ENCODE data around the gene PRPS1. TPM values are rescaled to one million over a fixed set of nuclear protein-coding genes. Genes with fewer than 3 reads are reported as not detected.
A peak's percentile ranks its signal among the peaks of the same experiment; 100 is the strongest.

The PRPS1 gene
- total and polyA plus RNA-seq, 9 of the 15 experiments (the other 6 are each of a cell fraction or from before 2014, with no cell fraction given), result 47.8 to 175 (median 79.6) TPM

DNA sequence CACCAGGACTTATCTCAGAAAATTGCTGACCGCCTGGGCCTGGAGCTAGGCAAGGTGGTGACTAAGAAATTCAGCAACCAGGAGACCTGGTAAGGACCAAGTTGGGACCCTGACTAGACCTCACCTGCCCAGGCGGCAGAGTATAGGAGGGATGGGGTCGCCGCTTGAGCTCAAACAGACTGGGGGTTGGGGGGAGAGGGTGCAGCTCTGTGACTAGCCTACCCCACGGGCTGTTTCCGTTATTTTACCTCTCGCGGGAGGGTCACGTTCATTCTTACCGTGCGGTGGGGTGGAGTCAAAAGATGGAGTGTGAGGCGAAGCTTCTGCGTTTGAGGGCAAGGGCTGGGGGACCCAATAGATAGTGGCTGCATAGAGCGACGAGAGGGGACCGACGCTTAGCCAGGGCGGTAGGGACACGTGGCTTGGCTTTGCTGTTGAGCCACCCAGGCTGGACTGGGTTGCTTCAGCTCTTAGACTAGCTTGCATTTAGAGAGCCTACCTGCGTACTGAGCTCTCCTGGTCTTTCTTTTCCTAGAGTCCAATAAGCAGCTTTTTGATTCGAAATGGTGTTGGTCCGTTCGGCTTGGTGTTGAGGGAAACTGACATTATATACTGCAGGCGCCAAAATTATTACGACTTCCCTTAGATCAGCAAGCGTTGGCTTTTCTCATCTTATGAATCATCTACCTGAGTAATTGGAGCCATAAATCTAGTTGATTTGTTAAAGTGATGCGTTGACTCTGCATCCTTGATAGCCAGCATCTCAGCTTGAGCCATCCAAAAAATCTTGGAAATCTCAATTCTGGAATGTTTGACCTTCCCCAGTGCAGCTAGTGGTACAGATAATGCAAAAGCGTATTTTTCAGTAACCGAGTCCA is 591 bp downstream of the PRPS1 start (continued):
- TF ChIP-seq, protein P1, sequence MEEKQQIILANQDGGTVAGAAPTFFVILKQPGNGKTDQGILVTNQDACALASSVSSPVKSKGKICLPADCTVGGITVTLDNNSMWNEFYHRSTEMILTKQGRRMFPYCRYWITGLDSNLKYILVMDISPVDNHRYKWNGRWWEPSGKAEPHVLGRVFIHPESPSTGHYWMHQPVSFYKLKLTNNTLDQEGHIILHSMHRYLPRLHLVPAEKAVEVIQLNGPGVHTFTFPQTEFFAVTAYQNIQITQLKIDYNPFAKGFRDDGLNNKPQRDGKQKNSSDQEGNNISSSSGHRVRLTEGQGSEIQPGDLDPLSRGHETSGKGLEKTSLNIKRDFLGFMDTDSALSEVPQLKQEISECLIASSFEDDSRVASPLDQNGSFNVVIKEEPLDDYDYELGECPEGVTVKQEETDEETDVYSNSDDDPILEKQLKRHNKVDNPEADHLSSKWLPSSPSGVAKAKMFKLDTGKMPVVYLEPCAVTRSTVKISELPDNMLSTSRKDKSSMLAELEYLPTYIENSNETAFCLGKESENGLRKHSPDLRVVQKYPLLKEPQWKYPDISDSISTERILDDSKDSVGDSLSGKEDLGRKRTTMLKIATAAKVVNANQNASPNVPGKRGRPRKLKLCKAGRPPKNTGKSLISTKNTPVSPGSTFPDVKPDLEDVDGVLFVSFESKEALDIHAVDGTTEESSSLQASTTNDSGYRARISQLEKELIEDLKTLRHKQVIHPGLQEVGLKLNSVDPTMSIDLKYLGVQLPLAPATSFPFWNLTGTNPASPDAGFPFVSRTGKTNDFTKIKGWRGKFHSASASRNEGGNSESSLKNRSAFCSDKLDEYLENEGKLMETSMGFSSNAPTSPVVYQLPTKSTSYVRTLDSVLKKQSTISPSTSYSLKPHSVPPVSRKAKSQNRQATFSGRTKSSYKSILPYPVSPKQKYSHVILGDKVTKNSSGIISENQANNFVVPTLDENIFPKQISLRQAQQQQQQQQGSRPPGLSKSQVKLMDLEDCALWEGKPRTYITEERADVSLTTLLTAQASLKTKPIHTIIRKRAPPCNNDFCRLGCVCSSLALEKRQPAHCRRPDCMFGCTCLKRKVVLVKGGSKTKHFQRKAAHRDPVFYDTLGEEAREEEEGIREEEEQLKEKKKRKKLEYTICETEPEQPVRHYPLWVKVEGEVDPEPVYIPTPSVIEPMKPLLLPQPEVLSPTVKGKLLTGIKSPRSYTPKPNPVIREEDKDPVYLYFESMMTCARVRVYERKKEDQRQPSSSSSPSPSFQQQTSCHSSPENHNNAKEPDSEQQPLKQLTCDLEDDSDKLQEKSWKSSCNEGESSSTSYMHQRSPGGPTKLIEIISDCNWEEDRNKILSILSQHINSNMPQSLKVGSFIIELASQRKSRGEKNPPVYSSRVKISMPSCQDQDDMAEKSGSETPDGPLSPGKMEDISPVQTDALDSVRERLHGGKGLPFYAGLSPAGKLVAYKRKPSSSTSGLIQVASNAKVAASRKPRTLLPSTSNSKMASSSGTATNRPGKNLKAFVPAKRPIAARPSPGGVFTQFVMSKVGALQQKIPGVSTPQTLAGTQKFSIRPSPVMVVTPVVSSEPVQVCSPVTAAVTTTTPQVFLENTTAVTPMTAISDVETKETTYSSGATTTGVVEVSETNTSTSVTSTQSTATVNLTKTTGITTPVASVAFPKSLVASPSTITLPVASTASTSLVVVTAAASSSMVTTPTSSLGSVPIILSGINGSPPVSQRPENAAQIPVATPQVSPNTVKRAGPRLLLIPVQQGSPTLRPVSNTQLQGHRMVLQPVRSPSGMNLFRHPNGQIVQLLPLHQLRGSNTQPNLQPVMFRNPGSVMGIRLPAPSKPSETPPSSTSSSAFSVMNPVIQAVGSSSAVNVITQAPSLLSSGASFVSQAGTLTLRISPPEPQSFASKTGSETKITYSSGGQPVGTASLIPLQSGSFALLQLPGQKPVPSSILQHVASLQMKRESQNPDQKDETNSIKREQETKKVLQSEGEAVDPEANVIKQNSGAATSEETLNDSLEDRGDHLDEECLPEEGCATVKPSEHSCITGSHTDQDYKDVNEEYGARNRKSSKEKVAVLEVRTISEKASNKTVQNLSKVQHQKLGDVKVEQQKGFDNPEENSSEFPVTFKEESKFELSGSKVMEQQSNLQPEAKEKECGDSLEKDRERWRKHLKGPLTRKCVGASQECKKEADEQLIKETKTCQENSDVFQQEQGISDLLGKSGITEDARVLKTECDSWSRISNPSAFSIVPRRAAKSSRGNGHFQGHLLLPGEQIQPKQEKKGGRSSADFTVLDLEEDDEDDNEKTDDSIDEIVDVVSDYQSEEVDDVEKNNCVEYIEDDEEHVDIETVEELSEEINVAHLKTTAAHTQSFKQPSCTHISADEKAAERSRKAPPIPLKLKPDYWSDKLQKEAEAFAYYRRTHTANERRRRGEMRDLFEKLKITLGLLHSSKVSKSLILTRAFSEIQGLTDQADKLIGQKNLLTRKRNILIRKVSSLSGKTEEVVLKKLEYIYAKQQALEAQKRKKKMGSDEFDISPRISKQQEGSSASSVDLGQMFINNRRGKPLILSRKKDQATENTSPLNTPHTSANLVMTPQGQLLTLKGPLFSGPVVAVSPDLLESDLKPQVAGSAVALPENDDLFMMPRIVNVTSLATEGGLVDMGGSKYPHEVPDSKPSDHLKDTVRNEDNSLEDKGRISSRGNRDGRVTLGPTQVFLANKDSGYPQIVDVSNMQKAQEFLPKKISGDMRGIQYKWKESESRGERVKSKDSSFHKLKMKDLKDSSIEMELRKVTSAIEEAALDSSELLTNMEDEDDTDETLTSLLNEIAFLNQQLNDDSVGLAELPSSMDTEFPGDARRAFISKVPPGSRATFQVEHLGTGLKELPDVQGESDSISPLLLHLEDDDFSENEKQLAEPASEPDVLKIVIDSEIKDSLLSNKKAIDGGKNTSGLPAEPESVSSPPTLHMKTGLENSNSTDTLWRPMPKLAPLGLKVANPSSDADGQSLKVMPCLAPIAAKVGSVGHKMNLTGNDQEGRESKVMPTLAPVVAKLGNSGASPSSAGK (IDR thresholded peaks at IDR 0.05), result peak; percentile 46
- no peak for TF ChIP-seq PHF21A (IDR thresholded peaks at IDR 0.05; ENCODE audit: borderline replicate concordance, low read depth)
- TF ChIP-seq MEIS2 (IDR thresholded peaks at IDR 0.05; ENCODE audit: partially characterized antibody), result peak; percentile 38
- no peak for TF ChIP-seq ARID2 (IDR thresholded peaks at IDR 0.05)
- TF ChIP-seq SAFB2 (IDR thresholded peaks at IDR 0.05; ENCODE audit: borderline replicate concordance, low read depth, low read length, severe bottlenecking), result no peak
- TF ChIP-seq ZNF696 (CRISPR knock-in tag; conservative IDR thresholded peaks at IDR 0.05), result no peak
- no peak for TF ChIP-seq GATAD2B (IDR thresholded peaks at IDR 0.05; ENCODE audit: borderline replicate concordance)
- TF ChIP-seq CHD2 (IDR thresholded peaks at IDR 0.05; ENCODE audit: low read depth, low read length), result peak; percentile 66; the same call in 1 of the 2 replicates
- no peak for TF ChIP-seq HDAC2 (IDR thresholded peaks at IDR 0.05)
- TF ChIP-seq MTA3 (IDR thresholded peaks at IDR 0.05; ENCODE audit: borderline replicate concordance), result no peak
- peak; percentile 77 for TF ChIP-seq NFRKB (IDR thresholded peaks at IDR 0.05; ENCODE audit: low read depth)
- TF ChIP-seq, protein P2, sequence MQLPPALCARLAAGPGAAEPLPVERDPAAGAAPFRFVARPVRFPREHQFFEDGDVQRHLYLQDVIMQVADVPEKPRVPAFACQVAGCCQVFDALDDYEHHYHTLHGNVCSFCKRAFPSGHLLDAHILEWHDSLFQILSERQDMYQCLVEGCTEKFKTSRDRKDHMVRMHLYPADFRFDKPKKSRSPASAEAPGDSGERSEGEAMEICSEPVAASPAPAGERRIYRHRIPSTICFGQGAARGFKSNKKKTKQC (CRISPR knock-in tag; IDR thresholded peaks at IDR 0.05), result peak; percentile 47; the same call in 1 of the 2 replicates
- TF ChIP-seq, protein P3, sequence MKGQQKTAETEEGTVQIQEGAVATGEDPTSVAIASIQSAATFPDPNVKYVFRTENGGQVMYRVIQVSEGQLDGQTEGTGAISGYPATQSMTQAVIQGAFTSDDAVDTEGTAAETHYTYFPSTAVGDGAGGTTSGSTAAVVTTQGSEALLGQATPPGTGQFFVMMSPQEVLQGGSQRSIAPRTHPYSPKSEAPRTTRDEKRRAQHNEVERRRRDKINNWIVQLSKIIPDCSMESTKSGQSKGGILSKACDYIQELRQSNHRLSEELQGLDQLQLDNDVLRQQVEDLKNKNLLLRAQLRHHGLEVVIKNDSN (CRISPR knock-in tag; IDR thresholded peaks at IDR 0.05), result peak; percentile 63
- peak; percentile 76 for TF ChIP-seq RBFOX2 (IDR thresholded peaks at IDR 0.05; ENCODE audit: low read depth, low read length)
